Left lung (tissue), 10 donors: ENCODE results near the gene TPK1. TPM values are rescaled to one million over a fixed set of nuclear protein-coding genes. Genes with fewer than 3 reads are reported as not detected.

Experiments used
- ATAC-seq: fragments of 200-7000 bp; cut with Tn5 transposase; one replicate; pipeline ENCODE4 v1.9.1; 2020; ENCODE audit warnings: moderate library complexity
- DNase-seq, 4 donors: peaks; one replicate each; pipeline ENCODE4 v3.0.0-alpha.2; 2013 to 2020
- H3K27ac ChIP-seq, 2 donors: fragments of 200-600 bp; sonication (generic) in 1 of 2; one replicate each; pipeline versions ENCODE4 v1.5.0 to v1.8.0; 2020 to 2021
- H3K27me3 ChIP-seq, 2 donors: fragments of 200-600 bp; sonication (generic) in 1 of 2; one replicate each; pipeline versions ENCODE4 v1.5.0 to v1.8.0; 2020 to 2021
- H3K36me3 ChIP-seq, 2 donors: fragments of 200-600 bp; sonication (generic) in 1 of 2; one replicate each; pipeline versions ENCODE4 v1.5.0 to v1.8.0; 2020 to 2021
- H3K4me1 ChIP-seq, 2 donors: fragments of 200-600 bp; one replicate each; pipeline ENCODE4 v1.8.0; 2021
- H3K4me3 ChIP-seq, 2 donors: fragments of 200-600 bp; sonication (generic) in 1 of 2; one replicate each; pipeline versions ENCODE4 v1.5.0 to v1.8.0; 2020 to 2021; ENCODE audit warnings: mild to moderate bottlenecking in 1 of 2
- H3K9me3 ChIP-seq, 2 donors: fragments of 200-600 bp; sonication (generic) in 1 of 2; one replicate each; pipeline versions ENCODE4 v1.5.0 to v1.8.0; 2020 to 2021
- CTCF ChIP-seq, 2 donors: fragments of 200-600 bp; sonication (generic) in 1 of 2; IDR thresholded peaks; one replicate each; pipeline versions ENCODE4 v1.5.0 to v1.8.0; 2021; ENCODE audit warnings: antibody characterized with exemption in 2 of 2
- intact Hi-C, 2 donors: fragments of 100-400 bp; cut with DNase I; formaldehyde crosslinking; loops; one replicate each; pipeline versions ENCODE4 v1.11.2 to v1.14.2; 2022
- polyA plus RNA-seq, 6 donors: library from polyadenylated mRNA; unstranded; fragments of 120-200 nt; gene quantifications; one replicate each; pipeline ENCODE4 v1.2.1, GENCODE V29; 2013; ENCODE audit not compliant: insufficient read length in 6 of 6
- total RNA-seq, 2 donors: library from RNA; stranded (reverse); fragmentation: NEBNext Ultra II Directional; extraction: Animal tissue kit (Norgen Biotek cat#: 25700); gene quantifications; one replicate each; pipeline ENCODE4 v1.2.1, GENCODE V29; 2021
- donor health status: DM: no; HTN: yes; CAD: no.
- donor health status: DM: no; HTN: no; CAD: no.

Gene TPK1
- total and polyA plus RNA-seq, 8 donors, result 4.1 to 15.5 (median 4.8) TPM

- no peaks in the 10 kb centered on the region for H3K27me3 ChIP-seq
- no peaks in the 10 kb centered on the region for H3K9me3 ChIP-seq
- no peaks in the 10 kb centered on the region for H3K36me3 ChIP-seq
- TF ChIP-seq CTCF (IDR thresholded peaks at IDR 0.05), result no peak
- DNase-seq (no peak), ATAC-seq (no peak)
- H3K27ac ChIP-seq, result no peak overlapping the region
- no peaks in the 10 kb centered on the region for H3K4me1 ChIP-seq
- H3K4me3 ChIP-seq, result no peak overlapping the region
- intact Hi-C loops, result no loop called here
Observed at GRCh38 chr7:144474800-144475615, 360.8 kb downstream of the TPK1 start.

DNA sequence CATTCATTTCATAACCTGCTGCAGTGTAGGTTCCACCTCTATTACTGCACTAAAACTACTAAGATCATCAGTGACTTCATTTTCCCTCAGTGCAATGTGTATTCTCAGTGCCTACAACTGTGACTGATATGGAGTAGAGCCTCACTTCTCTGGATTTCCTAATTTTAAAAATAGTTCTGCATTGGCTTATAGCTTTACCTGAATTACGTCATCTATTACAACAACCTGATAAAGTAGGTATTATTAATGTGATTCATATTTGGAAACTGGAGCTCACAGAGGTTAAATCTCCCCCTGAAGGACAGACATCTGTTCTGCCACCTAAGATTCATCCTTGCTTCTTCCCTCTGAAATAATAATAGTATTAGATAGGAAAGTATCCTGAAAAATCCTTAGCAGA lies 361.5 kb downstream of the TPK1 start:
- DNase-seq (no peak), ATAC-seq (no peak)
- no peaks in the 10 kb centered on the region for H3K9me3 ChIP-seq
- intact Hi-C loops, result no loop called here
- no peaks in the 10 kb centered on the region for H3K27me3 ChIP-seq
- no peak for TF ChIP-seq CTCF (IDR thresholded peaks at IDR 0.05)
- no peaks in the 10 kb centered on the region for H3K4me1 ChIP-seq
- H3K36me3 ChIP-seq, result no peaks in the 10 kb centered on the region
- H3K27ac ChIP-seq, result no peak overlapping the region
- no peak overlapping the region for H3K4me3 ChIP-seq

DNA sequence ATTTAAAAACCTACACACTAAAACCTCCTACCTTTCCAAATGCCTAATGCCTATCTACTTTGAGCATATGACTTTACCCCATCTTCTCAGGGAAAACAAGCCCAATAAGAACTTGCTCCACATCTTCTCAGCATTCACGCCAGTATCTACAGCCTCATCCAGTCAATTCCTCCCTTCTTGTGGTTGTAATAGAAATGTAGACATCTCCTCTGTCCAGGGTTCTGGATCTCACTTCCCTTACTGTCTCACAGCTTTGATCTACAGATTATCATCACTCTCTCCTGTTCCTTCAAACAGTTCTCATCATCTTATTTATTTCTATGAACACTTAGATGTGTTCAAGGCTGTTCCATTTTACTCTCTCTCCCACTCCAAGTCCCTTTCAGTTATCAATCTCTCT lies 361.9 kb downstream of the TPK1 start:
- no peak for ATAC-seq
- no peaks in the 10 kb centered on the region for H3K4me1 ChIP-seq
- no peak for DNase-seq
- no peak overlapping the region for H3K4me3 ChIP-seq
- intact Hi-C loops, result no loop called here
- H3K27ac ChIP-seq, result no peak overlapping the region
- no peaks in the 10 kb centered on the region for H3K9me3 ChIP-seq
- no peaks in the 10 kb centered on the region for H3K27me3 ChIP-seq
- no peak for TF ChIP-seq CTCF (IDR thresholded peaks at IDR 0.05)
- H3K36me3 ChIP-seq, result no peaks in the 10 kb centered on the region

GRCh38 chr7:144470078-144470477 lies 365.8 kb downstream of the TPK1 start:
- Histone ChIP-seq H3K36me3 (no peaks in the 10 kb centered on the region), H3K4me1 (no peaks in the 10 kb centered on the region), H3K9me3 (no peaks in the 10 kb centered on the region), H3K4me3 (no peak overlapping the region), H3K27ac (no peak overlapping the region), H3K27me3 (no peaks in the 10 kb centered on the region)
- TF ChIP-seq CTCF (IDR thresholded peaks at IDR 0.05), result no peak
- intact Hi-C loops, result no loop called here
- DNase-seq (no peak), ATAC-seq (no peak)

DNA sequence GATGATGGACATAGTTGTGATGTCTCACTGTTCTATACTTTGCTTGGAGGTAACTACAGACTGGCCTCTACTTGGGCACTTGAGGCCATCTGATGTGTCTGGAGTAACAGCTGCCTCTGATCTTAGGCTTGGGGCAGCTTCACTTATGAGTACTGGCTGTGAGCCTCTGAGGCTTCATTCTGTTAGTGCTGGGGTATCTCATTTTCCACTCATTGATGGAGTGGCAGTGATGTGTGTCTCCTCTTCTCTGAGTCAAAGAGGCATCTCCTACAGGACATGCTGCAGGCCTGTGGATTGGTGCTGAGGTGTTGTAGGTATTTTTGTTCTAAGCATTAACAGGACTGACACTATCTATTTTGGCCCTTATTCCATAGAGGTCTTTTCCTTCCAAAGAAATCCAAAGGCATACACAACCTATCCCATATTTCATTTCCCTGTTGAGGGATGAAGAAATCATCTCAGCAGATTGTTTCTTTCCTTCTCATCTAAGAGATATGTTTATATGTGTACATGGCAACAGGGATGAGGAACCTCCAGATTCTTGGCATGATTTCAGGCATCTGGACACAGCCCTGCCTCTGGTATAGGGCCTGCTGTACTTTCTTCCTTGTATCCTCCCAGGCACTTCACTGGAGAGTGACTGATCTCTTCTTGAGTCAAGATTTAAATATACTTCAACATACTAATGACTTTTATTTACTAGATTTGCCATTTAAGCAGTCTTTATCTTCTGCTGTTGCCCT lies 366.7 kb downstream of the TPK1 start:
- no peak overlapping the region for H3K27ac ChIP-seq
- ATAC-seq (peak; percentile 69), DNase-seq (peak in 2 of 4 donors; percentile 22 to 53)

More for the DNA sequence above, 366.7 kb downstream of the TPK1 start:
- intact Hi-C loops, result no loop called here
- no peaks in the 10 kb centered on the region for H3K36me3 ChIP-seq
- no peak overlapping the region for H3K4me3 ChIP-seq
- H3K9me3 ChIP-seq, result peaks cover 0 to 1% of the 10 kb centered on the region in 2 donors
- no peaks in the 10 kb centered on the region for H3K4me1 ChIP-seq
- TF ChIP-seq CTCF (IDR thresholded peaks at IDR 0.05), result no peak
- no peaks in the 10 kb centered on the region for H3K27me3 ChIP-seq
